ENCODE results near the gene OTX1. TPM values are rescaled to one million over a fixed set of nuclear protein-coding genes. Genes with fewer than 3 reads are reported as not detected.
"Not testable (repeated sequence)": the region's sequence is repeated elsewhere in the genome, so short reads cannot be mapped to it uniquely, and the experiment has no call there.

OTX1 gene
- total and polyA plus RNA-seq, 10 donors, result 0.23 to 0.37 TPM; not detected in 8

DNA sequence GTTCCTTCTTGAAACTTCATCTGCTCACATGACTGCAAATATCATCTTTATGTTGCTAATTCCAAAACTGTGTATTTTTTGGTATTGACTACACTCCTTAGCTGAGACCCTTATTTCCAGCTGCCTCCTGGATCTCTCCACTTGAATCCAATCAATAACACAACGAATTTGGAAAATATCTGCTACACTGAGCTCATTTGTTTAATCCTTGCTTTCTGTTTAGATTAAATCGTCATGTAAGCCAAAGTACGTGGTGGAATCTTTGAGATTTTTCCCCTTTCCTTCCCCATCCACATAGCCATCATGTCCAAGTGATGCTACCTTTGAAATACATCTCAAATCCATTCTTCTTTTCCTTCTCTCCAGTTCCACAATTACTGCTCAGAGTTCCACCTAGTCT, 15.6 kb downstream of the OTX1 start:
- TF ChIP-seq, protein P1, sequence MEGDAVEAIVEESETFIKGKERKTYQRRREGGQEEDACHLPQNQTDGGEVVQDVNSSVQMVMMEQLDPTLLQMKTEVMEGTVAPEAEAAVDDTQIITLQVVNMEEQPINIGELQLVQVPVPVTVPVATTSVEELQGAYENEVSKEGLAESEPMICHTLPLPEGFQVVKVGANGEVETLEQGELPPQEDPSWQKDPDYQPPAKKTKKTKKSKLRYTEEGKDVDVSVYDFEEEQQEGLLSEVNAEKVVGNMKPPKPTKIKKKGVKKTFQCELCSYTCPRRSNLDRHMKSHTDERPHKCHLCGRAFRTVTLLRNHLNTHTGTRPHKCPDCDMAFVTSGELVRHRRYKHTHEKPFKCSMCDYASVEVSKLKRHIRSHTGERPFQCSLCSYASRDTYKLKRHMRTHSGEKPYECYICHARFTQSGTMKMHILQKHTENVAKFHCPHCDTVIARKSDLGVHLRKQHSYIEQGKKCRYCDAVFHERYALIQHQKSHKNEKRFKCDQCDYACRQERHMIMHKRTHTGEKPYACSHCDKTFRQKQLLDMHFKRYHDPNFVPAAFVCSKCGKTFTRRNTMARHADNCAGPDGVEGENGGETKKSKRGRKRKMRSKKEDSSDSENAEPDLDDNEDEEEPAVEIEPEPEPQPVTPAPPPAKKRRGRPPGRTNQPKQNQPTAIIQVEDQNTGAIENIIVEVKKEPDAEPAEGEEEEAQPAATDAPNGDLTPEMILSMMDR (IDR thresholded peaks at IDR 0.05 in 8 of 11, conservative IDR thresholded peaks at IDR 0.05 in 3 of 11), result no peak
- TF ChIP-seq POLR2A (IDR thresholded peaks at IDR 0.05), result no peak
- TF ChIP-seq POLR2AphosphoS5 (IDR thresholded peaks at IDR 0.05), result no peak
- Histone ChIP-seq H3K27me3 (replicated peaks in 1 of 7) (peaks cover 3 to 93% (median 63%) of the 10 kb centered on the region in 7 donors), H3K27ac (no peak overlapping the region), H3K9me3 (no peaks in the 10 kb centered on the region), H3K36me3 (no peaks in the 10 kb centered on the region), H3K4me3 (no peak overlapping the region), H3K4me1 (no peaks in the 10 kb centered on the region)
- DNase-seq, result no peak
- intact Hi-C loops (cut with DNase I; ENCODE audit: low total_unique reads), result no loop called here
- 56 to 79% (median 69%) methylated on average over 3 of the region's 3 CpGs for WGBS, 5 donors

DNA sequence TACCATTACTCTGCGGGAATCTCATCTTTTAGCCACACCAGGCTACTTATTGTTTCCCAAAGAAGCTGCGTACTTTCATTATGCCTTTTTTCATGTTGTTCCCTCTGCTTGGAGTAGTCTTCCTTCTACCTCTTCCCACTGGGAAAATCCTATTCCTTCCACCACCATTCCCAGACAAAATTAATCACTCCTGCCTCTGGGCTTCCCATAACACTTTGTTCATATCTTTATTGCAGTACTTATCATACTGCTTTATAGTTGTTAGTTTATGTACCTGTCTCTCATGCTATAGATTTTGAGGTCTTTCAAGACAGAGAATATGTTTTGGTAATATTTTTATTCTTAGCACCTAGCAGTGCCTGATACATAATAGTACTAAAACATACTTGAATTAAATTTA, 16.2 kb downstream of the OTX1 start:
- H3K4me3 ChIP-seq, result no peak overlapping the region
- H3K4me1 ChIP-seq, result no peaks in the 10 kb centered on the region
- no peak for DNase-seq
- H3K36me3 ChIP-seq, result no peaks in the 10 kb centered on the region
- H3K9me3 ChIP-seq, result no peaks in the 10 kb centered on the region
- no peak for TF ChIP-seq POLR2AphosphoS5 (IDR thresholded peaks at IDR 0.05)
- TF ChIP-seq POLR2A (IDR thresholded peaks at IDR 0.05), result no peak
- TF ChIP-seq, protein P1 (IDR thresholded peaks at IDR 0.05 in 8 of 11, conservative IDR thresholded peaks at IDR 0.05 in 3 of 11), result no peak
- 81 to 96% (median 86%) methylated on average over 2 of the region's 2 CpGs for WGBS, 5 donors
- intact Hi-C loops (cut with DNase I; ENCODE audit: low total_unique reads), result no loop called here
- H3K27ac ChIP-seq, result no peak overlapping the region
- H3K27me3 ChIP-seq (replicated peaks in 1 of 7), result peaks cover 3 to 91% (median 57%) of the 10 kb centered on the region in 7 donors

DNA sequence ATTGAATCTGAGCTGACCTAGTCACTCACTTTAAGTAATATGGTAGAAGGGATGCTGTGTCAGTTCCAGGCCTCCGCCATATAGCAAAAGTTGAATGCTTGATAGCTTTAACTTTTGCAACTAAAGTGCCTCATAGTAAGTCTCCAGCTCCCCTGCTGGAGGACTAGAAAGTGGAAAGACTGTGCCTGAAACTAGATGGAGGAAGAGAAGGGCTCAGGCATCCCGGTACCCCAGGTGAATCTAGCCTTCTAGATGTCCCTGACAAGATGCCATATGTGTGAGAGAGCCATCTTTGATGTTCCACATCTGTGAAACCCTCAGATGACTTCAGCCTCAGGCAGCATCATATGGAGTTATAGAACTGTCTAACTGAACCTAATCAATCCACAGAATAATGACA, 21.0 kb downstream of the OTX1 start:
- TF ChIP-seq POLR2A (IDR thresholded peaks at IDR 0.05), result no peak
- TF ChIP-seq POLR2AphosphoS5 (IDR thresholded peaks at IDR 0.05), result no peak
- peaks cover 0 to 56% (median 14%) of the 10 kb centered on the region in 7 donors for H3K27me3 ChIP-seq (replicated peaks in 1 of 7)
- no peak for DNase-seq
- H3K27ac ChIP-seq, result no peak overlapping the region
- H3K9me3 ChIP-seq, result peaks cover 0 to 5% (median 0%) of the 10 kb centered on the region in 8 donors
- H3K4me3 ChIP-seq, result no peak overlapping the region
- H3K4me1 ChIP-seq, result no peaks in the 10 kb centered on the region
- no peaks in the 10 kb centered on the region for H3K36me3 ChIP-seq
- WGBS, 5 donors, result 86 to 93% (median 89%) methylated on average over 2 of the region's 2 CpGs
- intact Hi-C loops (cut with DNase I; ENCODE audit: low total_unique reads), result no loop called here

DNA sequence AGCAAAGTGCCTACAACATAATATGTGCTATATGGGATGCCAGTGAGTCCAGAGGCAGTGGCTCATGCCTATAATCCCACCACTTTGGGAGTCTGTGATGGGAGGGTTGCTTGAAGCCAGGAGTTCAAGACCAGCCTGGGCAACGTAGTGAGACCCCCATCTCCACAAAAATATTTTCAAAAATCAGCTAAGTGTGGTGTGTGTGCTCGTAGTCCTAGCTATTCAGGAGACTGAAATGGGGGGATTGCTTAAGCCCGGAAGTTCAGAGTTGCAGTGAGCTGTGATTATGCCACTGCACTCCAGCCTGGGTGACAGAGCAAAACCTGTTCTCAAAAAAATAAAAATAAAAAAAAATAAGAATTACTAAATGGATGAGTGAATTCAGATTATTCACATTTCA, 23.4 kb downstream of the OTX1 start:
- Histone ChIP-seq H3K27me3 (replicated peaks in 1 of 7) (peaks cover 0 to 45% (median 0%) of the 10 kb centered on the region in 7 donors), H3K36me3 (no peaks in the 10 kb centered on the region), H3K9me3 (peaks cover 0 to 5% (median 0%) of the 10 kb centered on the region in 8 donors), H3K4me3 (no peak overlapping the region), H3K4me1 (no peaks in the 10 kb centered on the region), H3K27ac (peak overlapping the region in 1 of 8 donors; percentile 23)
- DNase-seq, result no peak
- intact Hi-C loops (cut with DNase I; ENCODE audit: low total_unique reads), result no loop called here
- 67 to 87% (median 78%) methylated on average over 3 of the region's 3 CpGs for WGBS, 5 donors
- TF ChIP-seq, protein P1 (IDR thresholded peaks at IDR 0.05 in 8 of 11, conservative IDR thresholded peaks at IDR 0.05 in 3 of 11), result no peak
- no peak for TF ChIP-seq POLR2A (IDR thresholded peaks at IDR 0.05)
- TF ChIP-seq POLR2AphosphoS5 (IDR thresholded peaks at IDR 0.05), result no peak

DNA sequence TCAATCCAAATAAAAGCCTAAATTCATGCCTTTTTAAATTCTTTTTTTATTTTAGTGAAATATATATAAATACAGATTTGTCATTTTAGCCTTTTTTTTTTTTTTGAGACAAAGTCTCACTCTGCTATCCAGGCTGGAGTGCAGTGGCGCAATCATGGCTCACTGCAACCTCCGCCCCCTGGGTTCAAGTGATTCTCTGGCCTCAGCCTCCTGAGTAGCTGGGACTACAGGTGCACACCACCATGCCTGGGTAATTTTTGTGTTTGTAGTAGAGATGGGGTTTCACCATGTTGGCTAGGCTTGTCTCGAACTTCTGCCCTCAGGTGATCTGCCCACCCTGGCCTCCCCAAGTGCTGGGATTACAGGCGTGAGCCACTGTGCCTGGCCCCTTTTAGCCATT, 23.8 kb downstream of the OTX1 start:
- WGBS, 5 donors, result 89 to 93% (median 89%) methylated on average over 4 of the region's 4 CpGs
- not testable (repeated sequence) for H3K4me1 ChIP-seq
- peak; percentile 34 for DNase-seq

More for the DNA sequence above, 23.8 kb downstream of the OTX1 start:
- intact Hi-C loops (cut with DNase I; ENCODE audit: low total_unique reads); H3K4me3 ChIP-seq; H3K36me3 ChIP-seq; H3K9me3 ChIP-seq: not testable (repeated sequence)
- Histone ChIP-seq H3K27ac (peak overlapping the region in 1 of 8 donors; percentile 23), H3K27me3 (replicated peaks in 1 of 7) (peaks cover 0 to 42% (median 0%) of the 10 kb centered on the region in 7 donors)

All from spleen (tissue), 11 donors.